RCC 7860 (cell line): ENCODE measurements around the gene GRIA2.
"Not testable (repeated sequence)": the region's sequence is repeated elsewhere in the genome, so short reads cannot be mapped to it uniquely, and the experiment has no call there.

Source experiments
- DNase-seq: peaks from one replicate; pipeline ENCODE4 v3.0.0-alpha.2; 2015; ENCODE audit warnings: low spot score
- FAIRE-seq: peaks from 2 replicates; lab custom pipeline; 2012; peaks lifted over from hg19 to GRCh38; lab: Jason Lieb, UNC

GRIA2 gene

DNA sequence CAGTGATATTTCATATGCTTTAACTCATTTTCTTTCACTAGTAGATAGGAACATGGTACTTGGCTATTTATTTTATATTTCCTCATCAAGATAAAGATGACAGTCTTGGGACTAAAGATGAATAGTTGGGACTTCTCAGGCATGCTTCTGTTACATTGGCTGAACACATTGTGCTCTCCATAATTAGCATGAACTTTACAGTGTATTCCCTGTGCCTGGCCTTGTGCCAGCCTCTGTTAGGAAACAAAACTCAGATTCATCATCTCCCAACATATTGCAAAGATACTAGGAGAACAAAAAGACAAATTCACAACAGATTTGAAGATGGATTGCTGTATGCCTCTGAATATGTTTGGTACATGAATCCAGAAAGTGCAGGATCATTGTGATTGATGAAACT, 26.4 kb downstream of the GRIA2 start:
- DNase-seq = no peak
- FAIRE-seq = no peak

GRCh38 chr4:157258165-157258564, 37.6 kb downstream of the GRIA2 start:
- DNase-seq, FAIRE-seq: not testable (repeated sequence)

GRCh38 chr4:157265281-157265680, 44.8 kb downstream of the GRIA2 start:
- DNase-seq (no peak), FAIRE-seq (no peak)

DNA sequence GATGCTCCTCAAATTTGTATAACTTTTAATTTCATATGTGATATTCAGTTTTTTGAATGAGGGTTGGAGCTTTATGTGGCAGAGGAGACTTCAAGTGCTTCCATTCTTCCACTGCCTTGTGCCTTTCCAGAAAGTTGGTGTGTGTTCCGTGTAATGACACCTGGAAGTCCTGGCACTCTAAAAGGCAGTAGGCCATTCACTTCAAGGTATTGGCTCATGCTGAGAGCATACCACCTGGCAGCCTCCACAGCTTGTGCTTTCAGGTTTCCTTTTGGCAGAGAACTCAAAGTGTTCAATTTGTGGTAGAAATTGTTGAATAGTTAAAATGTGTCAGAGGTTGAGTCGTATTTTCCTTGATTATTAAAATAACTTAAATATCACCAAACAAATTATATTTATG, 49.6 kb downstream of the GRIA2 start:
- FAIRE-seq = no peak
- no peak for DNase-seq

- no peak for FAIRE-seq
- no peak for DNase-seq
Observed at GRCh38 chr4:157270552-157270951, 50.0 kb downstream of the GRIA2 start.

GRCh38 chr4:157271166-157271869, 50.8 kb downstream of the GRIA2 start:
- DNase-seq (peak; percentile 60), FAIRE-seq (peak; percentile 80)

- DNase-seq (no peak), FAIRE-seq (no peak)
Observed at GRCh38 chr4:157280673-157281072, 60.1 kb downstream of the GRIA2 start.

DNA sequence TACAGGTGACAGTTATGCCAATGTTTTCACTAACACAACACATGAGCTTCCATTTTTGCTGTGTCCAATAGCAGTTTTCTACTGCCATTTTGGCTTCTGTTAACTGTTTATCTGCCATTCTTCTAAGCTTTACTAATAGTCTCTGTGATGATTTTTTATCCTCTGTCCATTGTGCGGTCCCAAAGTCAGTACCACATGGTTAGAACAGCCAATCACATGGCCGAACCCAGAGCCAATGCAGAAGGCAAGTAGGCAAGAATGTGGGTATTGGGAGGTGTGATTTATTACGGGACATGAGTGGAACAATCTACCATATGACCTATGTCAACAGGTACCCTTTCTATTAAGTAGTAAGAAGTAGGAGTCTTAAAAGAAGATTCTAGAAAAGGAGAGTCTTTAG, 61.5 kb downstream of the GRIA2 start:
- FAIRE-seq (no peak), DNase-seq (no peak)

- DNase-seq = no peak
- no peak for FAIRE-seq
Observed at GRCh38 chr4:157287445-157287844, 66.9 kb downstream of the GRIA2 start.

DNA sequence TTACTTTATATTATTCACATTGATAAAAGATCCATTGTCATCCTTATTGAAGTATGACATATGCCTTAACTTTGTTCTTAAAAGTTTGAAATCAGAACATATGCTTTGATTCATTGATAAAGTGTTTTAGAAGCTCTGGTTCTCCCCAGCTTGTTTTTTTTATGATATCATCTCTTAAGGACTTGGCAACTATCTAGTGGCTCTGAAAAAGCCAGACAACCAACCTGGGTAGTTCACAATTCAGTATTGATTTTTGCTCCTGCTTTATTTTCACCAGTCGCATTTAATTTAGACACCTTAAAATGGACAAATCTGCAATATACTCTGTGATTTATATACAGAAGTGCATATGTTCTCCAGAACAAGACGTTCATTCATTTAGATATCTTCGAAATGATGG, 70.1 kb downstream of the GRIA2 start:
- FAIRE-seq = no peak

GRCh38 chr4:157291071-157291470, 70.5 kb downstream of the GRIA2 start:
- DNase-seq (no peak), FAIRE-seq (no peak)

More for the DNA sequence above, 70.1 kb downstream of the GRIA2 start:
- no peak for DNase-seq

DNA sequence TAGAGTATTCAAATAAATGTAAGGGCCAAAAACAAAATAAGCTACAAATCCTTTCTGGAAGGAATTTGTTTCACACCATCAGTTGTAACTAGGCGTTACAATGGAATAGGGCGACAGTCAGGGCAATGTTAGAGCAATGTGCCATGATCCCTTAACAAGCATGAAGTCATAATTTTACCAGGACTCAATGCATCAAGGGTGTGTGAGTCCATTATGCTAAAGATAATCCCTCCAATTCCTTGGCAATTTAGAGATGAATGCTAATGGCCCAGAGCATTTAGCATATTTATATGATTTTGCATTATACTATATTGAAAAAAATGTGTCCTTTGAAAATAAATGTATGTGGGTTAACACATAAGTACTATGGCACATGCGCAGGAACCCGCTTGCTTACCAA, 73.1 kb downstream of the GRIA2 start:
- DNase-seq = no peak
- no peak for FAIRE-seq

DNA sequence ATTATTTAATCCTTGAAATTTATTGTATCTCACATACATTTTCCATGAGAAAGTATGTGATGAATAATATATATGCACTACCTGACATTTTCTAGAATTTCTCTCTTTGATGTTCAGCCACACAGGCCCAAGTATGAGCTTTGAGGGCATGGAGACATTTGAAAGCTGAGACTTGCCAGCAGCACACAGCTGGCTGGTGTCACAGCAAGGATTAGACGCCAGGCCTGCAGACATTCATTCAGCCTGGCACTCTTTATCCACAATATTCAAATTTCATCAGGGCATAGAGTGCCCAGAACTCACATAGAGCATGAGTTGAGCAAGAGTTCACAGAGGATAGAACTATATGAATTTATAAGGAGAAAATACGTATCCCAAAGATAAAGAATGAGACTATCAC, 74.0 kb downstream of the GRIA2 start:
- FAIRE-seq = no peak
- no peak for DNase-seq

GRCh38 chr4:157300701-157301100, 80.2 kb downstream of the GRIA2 start:
- DNase-seq = no peak
- FAIRE-seq = no peak

GRCh38 chr4:157303471-157303960, 83.0 kb downstream of the GRIA2 start:
- FAIRE-seq (no peak), DNase-seq (no peak)

DNA sequence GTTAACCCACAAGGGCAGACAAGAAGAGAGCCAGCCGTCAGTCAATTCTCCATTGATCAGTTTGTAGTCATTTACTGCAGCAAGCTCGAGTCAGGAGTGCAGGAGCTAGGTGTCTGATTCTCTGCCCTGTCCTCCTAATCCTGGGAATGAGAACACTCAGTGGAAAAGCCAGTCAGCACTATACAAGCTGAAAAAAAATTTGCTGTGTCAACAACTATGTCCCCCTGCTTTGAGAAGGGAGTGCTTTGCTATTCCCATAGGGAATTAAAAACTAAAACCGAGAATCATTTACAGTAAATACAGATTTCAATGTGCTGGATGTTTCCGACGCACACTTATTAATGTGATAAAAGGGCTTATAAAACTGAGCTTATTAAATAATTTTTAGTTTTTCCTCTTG, 84.2 kb downstream of the GRIA2 start:
- no peak for FAIRE-seq
- no peak for DNase-seq

DNA sequence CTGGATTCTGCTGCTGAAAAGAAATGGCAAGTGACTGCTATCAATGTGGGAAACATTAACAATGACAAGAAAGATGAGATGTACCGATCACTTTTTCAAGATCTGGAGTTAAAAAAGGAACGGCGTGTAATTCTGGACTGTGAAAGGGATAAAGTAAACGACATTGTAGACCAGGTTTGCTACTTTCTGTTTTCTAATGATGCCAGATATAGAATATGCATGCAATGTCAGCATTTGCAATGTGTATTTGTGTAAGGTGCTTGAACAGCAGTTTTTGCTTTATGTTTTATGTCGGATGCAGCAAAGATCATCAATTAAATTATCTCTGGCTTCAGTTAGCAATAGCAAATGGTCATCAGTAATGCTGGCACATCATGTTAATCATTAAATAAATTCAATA, 92.2 kb downstream of the GRIA2 start:
- no peak for DNase-seq
- no peak for FAIRE-seq

- FAIRE-seq = no peak
- DNase-seq = no peak
Observed at GRCh38 chr4:157314906-157315305, 94.4 kb downstream of the GRIA2 start.

DNA sequence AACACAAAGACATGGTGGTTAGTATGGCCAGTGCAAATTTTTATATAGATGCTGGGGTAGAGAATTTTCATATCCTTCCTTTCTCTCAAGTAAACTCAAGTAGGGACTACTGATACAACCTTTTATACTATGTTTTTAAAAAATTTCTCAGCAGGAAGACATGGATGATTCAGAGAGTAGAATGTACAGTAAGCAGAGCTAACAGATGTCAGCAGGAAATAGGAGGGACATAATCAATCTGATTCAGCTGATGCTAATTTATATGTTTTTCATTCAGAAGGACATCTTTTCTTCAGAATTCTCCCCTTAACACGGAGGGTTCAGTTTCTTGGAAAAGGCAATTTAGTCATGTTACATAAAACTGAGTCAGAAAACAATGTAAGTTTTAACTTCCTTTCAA, 95.4 kb downstream of the GRIA2 start:
- DNase-seq (no peak), FAIRE-seq (no peak)

DNA sequence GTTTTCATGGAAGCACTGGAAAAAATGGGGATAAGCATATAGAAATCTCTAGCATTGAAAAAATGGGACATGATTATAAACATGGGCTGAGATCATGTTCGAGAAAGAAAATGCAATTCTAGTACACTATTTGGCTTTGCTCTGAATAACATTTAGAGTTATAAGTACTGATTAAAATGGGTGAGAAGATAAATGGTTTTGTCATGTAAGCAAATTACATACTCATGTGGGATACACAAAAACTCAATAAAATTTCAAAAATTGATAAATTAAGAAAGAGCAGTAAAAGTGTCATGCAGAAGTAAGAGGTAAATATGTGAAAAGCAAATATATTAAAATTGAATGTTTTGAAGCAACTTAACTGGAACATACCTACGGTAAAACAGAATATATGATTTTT, 99.6 kb downstream of the GRIA2 start:
- FAIRE-seq = no peak
- no peak for DNase-seq

DNA sequence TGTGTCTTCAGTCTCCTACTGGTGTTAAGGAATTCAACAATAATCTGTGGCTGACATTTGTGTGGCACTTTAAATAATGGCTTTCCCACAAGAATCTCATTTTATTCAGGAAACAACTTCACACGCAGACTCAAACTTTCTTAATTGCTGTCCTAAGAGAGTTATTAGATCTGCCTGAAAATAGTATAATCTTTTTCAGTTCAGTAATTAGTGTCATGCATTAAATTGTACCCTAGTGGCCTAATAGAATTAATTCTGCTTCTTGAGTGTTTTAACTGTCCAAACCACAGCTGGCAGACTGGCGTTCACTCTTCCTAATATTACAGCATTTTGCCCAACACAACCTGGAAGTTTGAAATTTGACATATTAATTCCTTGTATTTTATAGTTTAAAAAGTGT, 107.1 kb downstream of the GRIA2 start:
- no peak for DNase-seq
- no peak for FAIRE-seq

DNA sequence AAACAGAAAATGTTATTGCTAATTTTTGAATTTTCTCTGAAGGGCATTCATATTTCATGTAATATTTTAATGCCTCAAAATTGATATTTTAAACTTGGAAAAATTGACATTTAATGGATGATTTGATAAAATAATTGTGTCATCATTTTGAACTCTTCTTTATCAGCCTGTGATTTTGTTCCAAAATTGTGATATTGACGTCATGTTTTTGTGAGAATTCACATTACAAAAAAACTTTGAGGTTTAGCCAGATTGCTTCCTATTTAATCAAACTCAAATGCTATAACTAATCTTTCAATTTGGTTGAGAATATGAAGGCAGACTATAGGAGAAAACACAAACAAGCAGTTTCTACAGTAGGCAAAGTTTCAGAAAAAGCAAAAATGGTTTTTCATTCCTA, 137.4 kb downstream of the GRIA2 start:
- FAIRE-seq (no peak), DNase-seq (no peak)

DNA sequence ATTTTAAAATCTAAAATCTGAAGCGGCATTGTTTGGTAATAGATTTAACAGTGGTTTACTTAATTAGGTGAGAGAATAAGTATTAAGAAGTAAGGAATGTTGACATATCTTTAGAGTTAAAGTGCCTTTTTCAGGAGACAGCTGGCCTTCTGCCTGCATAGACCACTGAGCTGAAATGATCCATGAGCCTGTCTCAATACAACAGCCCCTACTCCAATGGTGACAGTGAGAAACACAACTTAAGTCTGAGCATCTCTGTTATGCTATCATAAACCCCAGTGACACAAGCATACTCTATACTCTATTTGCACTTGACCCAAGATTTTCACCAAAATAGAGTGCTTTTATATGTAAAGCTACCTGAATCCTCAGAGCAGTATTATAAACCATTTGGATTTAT, 137.9 kb downstream of the GRIA2 start:
- FAIRE-seq (no peak), DNase-seq (no peak)
